T-helper 2 cell treated with Interferon-gamma antibody and Interleukin-4, amounts not matched to agents 100 ng/mL and 5 ng/mL, for 36 hours (primary cell): ENCODE results near the gene SH2D6. TPM values are rescaled to one million over a fixed set of nuclear protein-coding genes. Genes with fewer than 3 reads are reported as not detected.
"Not testable (repeated sequence)": the region's sequence is repeated elsewhere in the genome, so short reads cannot be mapped to it uniquely, and the experiment has no call there.

Experiments used
- intact Hi-C: fragments of 100-400 bp; cut with micrococcal nuclease; formaldehyde crosslinking; loops from one replicate; pipeline ENCODE4 v1.15.1; 2023
- total RNA-seq: library from RNA; stranded (reverse); gene quantifications from 2 replicates; pipeline ENCODE4 v1.2.3, GENCODE V29; 2022

SH2D6 gene
- total RNA-seq, 1 donor from 2014 or later: 0.52 TPM

- intact Hi-C loops: no loop called here
These were observed 49.7 kb downstream of the SH2D6 start for GRCh38 chr2:85468096-85468703.

DNA sequence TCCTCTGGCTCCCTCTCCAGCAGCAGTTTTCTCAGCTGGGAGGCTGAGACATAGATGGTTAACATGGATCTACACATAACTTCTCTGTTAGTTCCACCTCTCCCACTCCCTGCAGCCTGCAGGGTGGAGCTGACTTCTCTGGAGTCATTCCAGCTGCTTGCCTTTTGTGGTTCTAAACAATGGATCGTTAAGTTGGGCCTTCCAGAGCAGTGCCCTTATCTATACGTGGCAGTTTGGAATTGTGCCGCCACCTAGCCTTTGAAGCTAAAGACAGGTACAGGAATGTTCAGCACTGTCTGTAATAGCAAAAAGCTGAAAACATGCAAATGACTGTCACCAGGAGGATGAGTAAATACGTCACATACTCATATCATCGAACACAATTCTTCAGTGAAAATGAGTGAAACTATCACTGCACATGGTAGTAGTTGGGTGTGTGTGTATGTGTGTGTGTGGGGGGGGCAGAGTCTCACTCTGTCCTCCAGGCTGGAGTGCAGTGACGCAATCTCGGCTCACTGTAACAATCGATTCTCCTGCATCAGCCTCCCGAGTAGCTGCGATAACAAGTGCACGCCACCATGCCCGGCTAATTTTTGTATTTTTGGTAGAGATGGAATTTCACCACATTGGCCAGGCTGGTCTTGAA, 50.3 kb downstream of the SH2D6 start:
- intact Hi-C loops: no loop called here

DNA sequence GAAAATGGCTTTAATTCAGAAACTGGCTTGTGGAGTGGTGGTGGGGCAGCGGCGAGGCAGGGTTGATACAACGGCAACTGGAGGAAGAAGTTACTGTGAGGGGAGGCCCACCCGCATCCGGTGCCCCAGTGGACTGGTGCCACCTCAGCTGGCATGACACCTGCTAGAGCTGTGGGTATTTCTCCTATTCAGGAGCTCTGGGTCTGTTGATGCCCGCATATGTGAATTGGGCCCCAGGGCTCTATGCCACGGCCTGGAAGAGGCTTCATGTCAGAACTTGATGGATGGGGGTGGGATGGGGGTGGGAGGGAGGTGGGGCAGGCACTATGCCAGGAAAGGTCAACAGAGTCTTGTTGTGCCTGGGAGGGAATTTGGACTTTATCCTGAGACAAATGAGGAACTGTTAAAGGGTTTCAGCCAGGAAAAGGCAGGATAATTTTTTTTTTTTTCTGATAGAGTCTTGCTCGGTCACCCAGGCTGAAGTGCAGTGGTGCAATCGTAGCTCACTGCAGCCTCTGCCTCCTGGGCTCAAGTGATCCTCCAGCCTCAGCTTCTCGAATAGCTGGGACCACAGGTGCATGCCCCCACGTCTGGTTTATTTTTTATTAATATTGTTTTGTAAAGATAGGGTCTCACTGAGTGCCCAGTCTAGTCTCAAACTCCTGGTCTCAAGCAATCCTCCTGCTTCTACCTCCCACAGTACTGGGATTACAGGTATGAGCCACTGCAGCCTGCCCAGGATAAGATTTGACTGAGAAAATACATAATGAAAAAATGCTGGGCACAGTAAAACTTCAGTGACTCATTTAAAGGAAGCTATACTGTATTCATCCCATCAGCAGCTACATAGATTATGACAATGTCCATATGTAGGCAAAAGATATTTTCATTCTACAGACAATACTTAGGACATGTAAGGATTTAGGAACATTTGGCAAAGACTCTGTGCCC, 52.6 kb downstream of the SH2D6 start:
- intact Hi-C loops: no loop called here

GRCh38 chr2:85472261-85472660, 53.7 kb downstream of the SH2D6 start:
- intact Hi-C loops: no loop called here

- intact Hi-C loops: no loop called here
These were observed 57.4 kb downstream of the SH2D6 start for GRCh38 chr2:85475799-85476490.

DNA sequence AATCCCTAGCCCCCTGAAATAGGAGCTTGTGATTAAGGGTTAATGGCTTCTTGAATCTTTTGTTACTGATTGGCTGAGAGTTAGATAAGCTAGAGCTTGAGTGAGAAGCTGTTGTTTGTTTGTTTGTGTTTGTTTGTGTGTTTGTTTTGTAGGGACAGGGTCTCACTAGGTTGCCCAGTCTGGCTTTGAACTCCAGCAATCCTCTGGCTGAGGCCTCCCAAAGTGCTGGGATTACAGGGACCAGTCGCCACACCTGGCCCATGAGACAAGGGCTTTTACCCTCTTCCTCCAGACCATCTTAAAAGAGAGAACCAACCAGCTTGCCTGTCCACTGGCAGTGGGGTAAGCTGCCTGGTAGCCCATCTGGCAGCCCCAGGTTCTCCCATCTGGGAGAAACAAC, 58.1 kb downstream of the SH2D6 start:
- intact Hi-C loops: no loop called here

DNA sequence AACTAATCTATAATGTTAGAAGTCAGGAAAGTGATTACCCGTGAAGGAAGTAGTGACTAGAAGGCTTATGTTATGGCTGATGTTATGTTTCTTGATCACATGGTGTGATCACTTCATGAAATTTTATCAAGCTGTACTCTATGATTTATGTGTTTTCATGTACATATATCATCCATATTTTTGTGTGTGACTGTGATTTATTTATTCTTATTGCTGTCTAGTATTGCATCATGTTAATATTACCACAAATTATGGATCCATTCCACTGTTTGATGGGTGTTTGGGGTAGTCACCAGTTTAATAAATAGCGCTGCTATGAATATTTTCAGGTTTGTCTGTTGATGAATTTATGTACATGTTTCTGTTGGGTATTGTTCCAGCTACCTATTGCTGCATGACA, 59.4 kb downstream of the SH2D6 start:
- intact Hi-C loops: no loop called here

DNA sequence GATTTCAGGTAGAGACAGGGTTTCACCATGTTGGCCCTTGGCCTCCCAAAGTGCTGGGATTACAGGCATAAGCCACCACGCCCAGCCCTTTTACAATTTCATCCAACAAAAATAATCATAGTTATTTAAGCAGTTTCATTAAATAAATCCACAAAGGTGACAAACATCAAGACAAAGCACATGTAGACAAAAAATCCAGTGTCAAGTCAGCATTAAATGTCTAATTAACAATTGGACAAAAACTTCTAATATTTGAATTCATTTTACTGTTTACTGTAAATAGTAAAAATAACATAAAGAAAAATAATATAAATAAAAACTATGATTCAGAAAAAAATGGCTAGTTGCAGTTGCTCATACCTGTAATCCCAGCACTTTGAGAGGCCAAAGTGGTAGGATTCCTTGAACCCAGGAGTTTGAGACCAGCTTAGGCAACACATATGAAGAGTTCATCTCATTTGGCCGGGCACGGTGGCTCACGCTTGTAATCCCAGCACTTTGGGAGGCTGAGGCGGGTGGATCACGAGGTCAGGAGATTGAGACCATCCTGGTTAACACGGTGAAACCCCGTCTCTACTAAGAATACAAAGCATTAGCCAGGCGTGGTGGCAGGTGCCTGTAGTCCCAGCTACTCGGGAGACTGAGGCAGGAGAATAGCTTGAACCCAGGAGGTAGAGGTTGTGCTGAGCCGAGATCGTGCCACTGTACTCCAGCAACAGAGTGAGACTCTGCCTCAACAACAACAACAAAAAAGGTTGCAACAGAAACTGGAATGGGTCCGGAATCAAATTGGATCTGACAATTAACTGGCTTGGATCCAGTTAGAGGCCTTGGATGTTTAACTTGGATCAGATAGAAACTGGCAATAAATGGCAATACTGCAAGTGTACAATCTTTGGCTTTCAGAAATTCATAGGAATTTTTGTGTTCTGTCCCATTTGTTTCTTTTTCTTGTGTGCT, 63.6 kb downstream of the SH2D6 start:
- intact Hi-C loops: no loop called here

DNA sequence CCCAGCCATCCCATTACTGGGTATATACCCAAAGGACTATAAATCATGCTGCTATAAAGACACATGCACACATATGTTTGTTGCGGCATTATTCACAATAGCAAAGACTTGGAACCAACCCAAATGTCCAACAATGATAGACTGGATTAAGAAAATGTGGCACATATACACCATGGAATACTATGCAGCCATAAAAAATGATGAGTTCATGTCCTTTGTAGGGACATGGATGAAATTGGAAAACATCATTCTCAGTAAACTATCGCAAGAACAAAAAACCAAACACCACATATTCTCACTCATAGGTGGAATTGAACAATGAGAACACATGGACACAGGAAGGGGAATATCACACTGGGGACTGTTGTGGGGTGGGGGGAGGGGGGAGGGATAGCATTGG, 66.1 kb downstream of the SH2D6 start:
- intact Hi-C loops: not testable (repeated sequence)

GRCh38 chr2:85485815-85486214, 67.3 kb downstream of the SH2D6 start:
- intact Hi-C loops: no loop called here

Other genes starting within 250 kb of the SH2D6 start
- gene TGOLN2, start 90.7 kb upstream of the SH2D6 start, total RNA-seq: 130 and 133 TPM in 2 replicates
- 25.2 and 25.3 TPM in 2 replicates for gene RETSAT, start 64.2 kb upstream of the SH2D6 start, total RNA-seq
- 19.0 and 21.2 TPM in 2 replicates for gene ELMOD3, start 63.9 kb upstream of the SH2D6 start, total RNA-seq
- 403 and 407 TPM in 2 replicates for gene CAPG, start 8.3 kb upstream of the SH2D6 start, total RNA-seq
- 327 and 333 TPM in 2 replicates for gene MAT2A, start 120.5 kb downstream of the SH2D6 start, total RNA-seq
- 21.3 and 24.3 TPM in 2 replicates for gene GGCX, start 142.8 kb downstream of the SH2D6 start, total RNA-seq
- 139 and 146 TPM in 2 replicates for gene VAMP8, start 158.9 kb downstream of the SH2D6 start, total RNA-seq
- gene VAMP5, start 165.7 kb downstream of the SH2D6 start, total RNA-seq: 60.8 and 65.6 TPM in 2 replicates
- 97.8 and 108 TPM in 2 replicates for gene RNF181, start 177.0 kb downstream of the SH2D6 start, total RNA-seq
- 2.1 and 2.2 TPM in 2 replicates for gene TMEM150A, start 184.0 kb downstream of the SH2D6 start, total RNA-seq
- gene C2orf68, start 193.4 kb downstream of the SH2D6 start, total RNA-seq: 40.5 and 41.4 TPM in 2 replicates
- 81.2 and 83.9 TPM in 2 replicates for gene USP39, start 197.5 kb downstream of the SH2D6 start, total RNA-seq
- not detected in 2 replicates for gene SFTPB, start 249.5 kb downstream of the SH2D6 start, total RNA-seq